ENCODE data around the gene STARD5. TPM values are rescaled to one million over a fixed set of nuclear protein-coding genes. Genes with fewer than 3 reads are reported as not detected.

STARD5 gene
- total and polyA plus RNA-seq, 9 of the 15 experiments (the other 6 are each of a cell fraction or from before 2014, with no cell fraction given) = 1.7 to 5.7 (median 2.2) TPM

GRCh38 chr15:81330366-81331090 is 6.6 kb upstream of the STARD5 start:
- Histone ChIP-seq H3K27me3 (ENCODE audit: control insufficient read depth in 2 of 2, insufficient read depth in 2 of 2, low read length in 2 of 2) (no peaks in the 10 kb centered on the region), H2AFZ (ENCODE audit: low read depth, low read length) (peak overlapping the region; percentile 86; the same call in 1 of the 2 replicates), H3K36me3 (ENCODE audit: control insufficient read depth, insufficient read depth, low read length) (no peaks in the 10 kb centered on the region), H3K4me1 (replicated peaks in 1 of 2; ENCODE audit: control insufficient read depth in 2 of 2, insufficient read depth in 2 of 2, low read length in 2 of 2) (peaks cover 4 to 9% of the 10 kb centered on the region in 2 experiments; a peak in 2 of 5 replicates), H4K20me1 (replicated peaks; ENCODE audit: control insufficient read depth, insufficient read depth, low read length) (no peaks in the 10 kb centered on the region), H3K9me3 (replicated peaks; ENCODE audit: control insufficient read depth, insufficient read depth, low read depth, low read length) (no peaks in the 10 kb centered on the region), H3K4me2 (ENCODE audit: insufficient read depth, low read length) (no peak overlapping the region), H3K27ac (ENCODE audit: extremely low read depth, low read depth, low read length) (no peak overlapping the region), H3K9me1 (ENCODE audit: control insufficient read depth, insufficient read depth, low read length) (no peaks in the 10 kb centered on the region), H3K9ac (ENCODE audit: insufficient read depth in 1 of 2, low read depth in 2 of 2, low read length in 2 of 2) (no peak overlapping the region), H3K4me3 (no peak overlapping the region), H3K79me2 (ENCODE audit: control insufficient read depth, insufficient read depth, low read length) (no peaks in the 10 kb centered on the region)
- ATAC-seq (no peak), FAIRE-seq (peak; percentile 78), DNase-seq (ENCODE audit: extremely low read depth in 1 of 4, low spot score in 3 of 4) (peak in 1 of 4 experiments; percentile 9)
- CTCF ChIA-PET (ENCODE audit: low intra/inter-chr PET ratio) = interaction anchor here (1.0 kb wide), 1 partner anchor 19 kb away, joined by 3 read pairs; no protein-coding TSS in a partner anchor
- no TSS peak for BruUV-seq (replicated peaks)
- in situ Hi-C loops (cut with MboI) (no loop called here), intact Hi-C loops (cut with micrococcal nuclease) (no loop called here)
- POLR2A ChIA-PET = interaction anchor here (0.6 to 0.7 kb wide), 2 partner anchors 15 to 627 kb away, joined by 3 read pairs; no protein-coding TSS in a partner anchor
- 18% methylated on average over 5 of the region's 5 CpGs for WGBS (ENCODE audit: insufficient coverage, low coverage, missing lambda C conversion rate)
- TF ChIP-seq RCOR1 (IDR thresholded peaks at IDR 0.05; ENCODE audit: borderline replicate concordance in 1 of 2, low read depth in 2 of 2, low read length in 2 of 2) (0 out of 4 replicates have a peak, but pooled peaks of 1 of the 2 experiments have one; percentile 29), MEIS2 (IDR thresholded peaks at IDR 0.05; ENCODE audit: partially characterized antibody) (peak; percentile 24), KDM1A (IDR thresholded peaks at IDR 0.05) (0 out of 4 replicates have a peak, but pooled peaks have one; percentile 14 to 23), KLF1 (tag; IDR thresholded peaks at IDR 0.05) (no peak), ESRRB (CRISPR knock-in tag; IDR thresholded peaks at IDR 0.05; ENCODE audit: borderline replicate concordance) (no peak), CBFA2T3 (IDR thresholded peaks at IDR 0.05) (peak; percentile 45)
